ENCODE measurements around the gene C7. TPM values are rescaled to one million over a fixed set of nuclear protein-coding genes. Genes with fewer than 3 reads are reported as not detected.
A peak's percentile ranks its signal among the peaks of the same experiment; 100 is the strongest.
"Not testable (repeated sequence)": the region's sequence is repeated elsewhere in the genome, so short reads cannot be mapped to it uniquely, and the experiment has no call there.

Gene C7
- total RNA-seq = 10 to 100 TPM; 14.7 to 23.3 TPM

- Histone ChIP-seq H3K9ac (ENCODE audit: low read depth in 2 of 2, low read length in 2 of 2) (peak within 1 kb of the TSS in 1 of 2 donors; percentile 40), H3K4me1 (no peaks in the 10 kb centered on the region), H3K36me3 (no peaks in the 10 kb centered on the region), H3K27ac (peak within 1 kb of the TSS; percentile 64), H3K4me3 (no peak within 1 kb of the TSS), H3K9me3 (no peaks in the 10 kb centered on the region), H3K27me3 (no peaks in the 10 kb centered on the region)
- no peak for TF ChIP-seq CTCF (IDR thresholded peaks at IDR 0.05)
- DNase-seq = no peak
- intact Hi-C loops (cut with DNase I) = no loop called here
Observed at GRCh38 chr5:40909264-40909663, at the start of gene C7. C7 (plus strand) TSS chr5:40909497; CDS start chr5:40909611, 114 bp downstream.

- Histone ChIP-seq H3K27ac (no peak overlapping the region), H3K4me3 (no peak overlapping the region), H3K9me3 (no peaks in the 10 kb centered on the region), H3K27me3 (no peaks in the 10 kb centered on the region), H3K36me3 (no peaks in the 10 kb centered on the region), H3K4me1 (no peaks in the 10 kb centered on the region), H3K9ac (ENCODE audit: low read depth in 2 of 2, low read length in 2 of 2) (no peak overlapping the region)
- no peak for DNase-seq
- TF ChIP-seq CTCF (IDR thresholded peaks at IDR 0.05) = no peak
- intact Hi-C loops (cut with DNase I) = no loop called here
Observed at GRCh38 chr5:40860711-40861110, 48.6 kb upstream of the C7 start.

DNA sequence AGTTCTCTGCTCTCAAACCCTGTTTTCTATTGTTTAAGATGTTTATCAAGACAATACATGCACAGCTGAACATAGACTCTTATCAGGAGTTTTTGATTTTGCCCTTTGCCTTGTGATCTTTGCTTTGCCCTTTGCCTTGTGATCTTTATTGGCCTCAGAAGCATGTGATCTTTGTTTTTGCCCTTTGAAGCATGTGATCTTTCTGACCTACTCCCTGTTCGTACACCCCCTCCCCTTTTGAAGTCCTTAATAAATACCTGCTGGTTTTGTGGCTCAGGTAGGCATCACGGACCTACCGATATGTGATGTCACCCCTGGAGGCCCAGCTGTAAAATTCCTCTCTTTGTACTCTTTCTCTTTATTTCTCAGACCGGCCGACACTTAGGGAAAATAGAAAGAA, 44.3 kb upstream of the C7 start:
- H3K36me3 ChIP-seq; H3K4me1 ChIP-seq; H3K9ac ChIP-seq (ENCODE audit: low read depth in 2 of 2, low read length in 2 of 2); H3K27me3 ChIP-seq; H3K9me3 ChIP-seq; DNase-seq; H3K4me3 ChIP-seq; H3K27ac ChIP-seq; intact Hi-C loops (cut with DNase I): not testable (repeated sequence)

DNA sequence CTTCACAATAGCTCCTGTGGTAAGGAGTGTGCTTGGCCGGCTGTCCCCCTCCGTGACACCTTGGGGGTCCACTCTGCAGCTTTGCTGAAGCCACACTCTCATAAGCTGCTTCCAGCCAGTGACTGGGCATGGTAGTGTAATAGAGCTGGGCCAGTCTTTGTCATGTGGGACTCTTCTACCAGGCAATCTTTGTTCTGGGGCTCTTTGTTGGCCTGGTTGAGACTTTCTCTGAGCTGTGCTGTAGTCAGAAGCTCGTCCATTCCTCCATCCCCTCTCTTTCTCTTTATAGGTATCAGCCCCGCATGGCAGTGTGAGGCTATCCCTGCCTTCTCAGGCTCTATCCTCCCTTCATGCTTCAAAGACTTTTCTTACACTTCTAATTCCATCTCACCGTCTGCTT, 42.5 kb upstream of the C7 start:
- no peak overlapping the region for H3K9ac ChIP-seq (ENCODE audit: low read depth in 2 of 2, low read length in 2 of 2)
- DNase-seq = no peak
- H3K4me1 ChIP-seq = no peaks in the 10 kb centered on the region
- H3K4me3 ChIP-seq = no peak overlapping the region
- intact Hi-C loops (cut with DNase I) = no loop called here
- no peak for TF ChIP-seq CTCF (IDR thresholded peaks at IDR 0.05)
- no peaks in the 10 kb centered on the region for H3K9me3 ChIP-seq
- H3K36me3 ChIP-seq = no peaks in the 10 kb centered on the region
- no peak overlapping the region for H3K27ac ChIP-seq
- no peaks in the 10 kb centered on the region for H3K27me3 ChIP-seq

- Histone ChIP-seq H3K4me1 (no peaks in the 10 kb centered on the region), H3K9ac (ENCODE audit: low read depth in 2 of 2, low read length in 2 of 2) (no peak overlapping the region), H3K9me3 (no peaks in the 10 kb centered on the region), H3K27ac (no peak overlapping the region), H3K27me3 (no peaks in the 10 kb centered on the region), H3K4me3 (no peak overlapping the region), H3K36me3 (no peaks in the 10 kb centered on the region)
- TF ChIP-seq CTCF (IDR thresholded peaks at IDR 0.05) = no peak
- DNase-seq = no peak
- intact Hi-C loops (cut with DNase I) = no loop called here
Observed at GRCh38 chr5:40869384-40869783, 39.9 kb upstream of the C7 start.

DNA sequence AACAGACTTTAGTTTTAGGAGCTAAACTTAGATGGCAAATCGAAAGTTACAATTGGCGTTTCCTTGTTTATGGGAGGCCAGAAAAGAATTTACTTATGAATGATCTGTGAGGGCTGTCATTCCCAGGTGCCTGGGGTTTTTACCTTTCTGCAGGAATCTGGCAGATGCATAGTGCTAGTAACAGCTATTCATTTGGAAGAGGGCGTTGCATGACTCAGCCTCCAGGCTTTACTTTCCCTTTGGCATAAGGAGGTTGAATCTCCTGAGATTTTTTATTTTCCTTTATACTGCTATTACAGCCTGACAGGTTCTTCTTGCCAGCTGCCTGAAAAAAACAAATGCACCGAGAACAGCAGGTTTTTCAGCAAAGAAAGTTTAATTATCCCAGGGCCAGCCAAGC, 38.1 kb upstream of the C7 start:
- TF ChIP-seq CTCF (IDR thresholded peaks at IDR 0.05) = no peak
- intact Hi-C loops (cut with DNase I) = no loop called here
- no peaks in the 10 kb centered on the region for H3K27me3 ChIP-seq
- H3K4me3 ChIP-seq = no peak overlapping the region
- no peaks in the 10 kb centered on the region for H3K4me1 ChIP-seq
- H3K27ac ChIP-seq = no peak overlapping the region
- no peaks in the 10 kb centered on the region for H3K36me3 ChIP-seq
- no peak for DNase-seq
- H3K9ac ChIP-seq (ENCODE audit: low read depth in 2 of 2, low read length in 2 of 2) = no peak overlapping the region
- no peaks in the 10 kb centered on the region for H3K9me3 ChIP-seq

DNA sequence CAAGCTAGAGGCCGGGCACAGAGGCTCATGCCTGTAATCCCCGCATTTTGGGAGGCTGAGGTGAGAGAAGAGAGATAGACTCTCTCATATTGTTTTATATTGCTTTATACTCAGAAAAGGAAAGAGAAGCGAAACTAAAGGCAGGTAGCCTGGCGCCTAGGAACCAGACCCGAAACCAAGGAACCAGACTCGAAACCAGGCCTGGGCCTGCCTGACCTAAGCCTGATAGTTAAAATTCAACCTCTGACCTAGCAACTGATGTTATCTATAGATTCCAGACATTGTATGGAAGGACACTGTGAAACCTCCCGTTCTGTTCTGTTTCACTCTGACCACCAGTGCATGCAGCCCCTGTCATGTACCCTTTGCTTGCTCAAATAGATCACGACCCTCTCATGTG, 37.0 kb upstream of the C7 start:
- H3K27ac ChIP-seq; DNase-seq; intact Hi-C loops (cut with DNase I); H3K27me3 ChIP-seq; H3K4me1 ChIP-seq; H3K36me3 ChIP-seq; H3K4me3 ChIP-seq; H3K9ac ChIP-seq (ENCODE audit: low read depth in 2 of 2, low read length in 2 of 2); H3K9me3 ChIP-seq: not testable (repeated sequence)

Measured in colonic mucosa (tissue), 4 donors.